H1 (cell line): Measurements from ENCODE around the gene METTL21C. TPM values are rescaled to one million over a fixed set of nuclear protein-coding genes. Genes with fewer than 3 reads are reported as not detected.

Experiments
- CTCF ChIA-PET: fragments of 300-600 bp; sonication (Branson Sonifier 250); formaldehyde crosslinking; loops from one replicate; lab custom pipeline; 2021; ENCODE audit not compliant: partially characterized antibody; lab: Charles Lee
- POLR2A ChIA-PET: fragments of 300-600 bp; sonication (Branson Sonifier 250); formaldehyde crosslinking; loops from one replicate; lab custom pipeline; 2021; ENCODE audit warnings: inconsistent platforms; ENCODE audit not compliant: partially characterized antibody; lab: Charles Lee
- DNase-seq, 2 experiments: peaks; one replicate each; pipeline versions ENCODE4 v3.0.0 to v3.0.0-alpha.2; 2010 to 2022; ENCODE audit warnings: low spot score in 2 of 2, low read depth in 1 of 2, mixed read lengths in 1 of 2
- FAIRE-seq: peaks from 2 replicates; lab custom pipeline; 2011; peaks lifted over from hg19 to GRCh38; lab: Jason Lieb, UNC
- H2AFZ ChIP-seq: 2 replicates; pipeline ENCODE4 v1.8.1; 2012; ENCODE audit warnings: low read length, inconsistent platforms
- H2AK5ac ChIP-seq: 2 replicates; pipeline ENCODE4 v1.6.1; 2013; ENCODE audit warnings: low read depth, low read length
- H2BK120ac ChIP-seq: replicated peaks from 2 replicates; pipeline ENCODE3; 2013; ENCODE audit warnings: low read depth, low read length, inconsistent platforms
- H2BK12ac ChIP-seq: 2 replicates; pipeline ENCODE4 v1.6.1; 2013; ENCODE audit warnings: low read depth, low read length
- H2BK15ac ChIP-seq: 2 replicates; pipeline ENCODE4 v1.6.1; 2013; ENCODE audit warnings: low read length
- H2BK20ac ChIP-seq: 2 replicates; pipeline ENCODE4 v1.6.1; 2013; ENCODE audit warnings: low read length
- H2BK5ac ChIP-seq: 2 replicates; pipeline ENCODE4 v1.6.1; 2013; ENCODE audit warnings: low read depth, low read length
- H3K14ac ChIP-seq: 2 replicates; pipeline ENCODE4 v1.6.1; 2013; ENCODE audit warnings: inconsistent platforms; ENCODE audit not compliant: insufficient read length
- H3K18ac ChIP-seq: 2 replicates; pipeline ENCODE4 v1.6.1; 2013; ENCODE audit warnings: low read length; ENCODE audit errors: extremely low read depth
- H3K23ac ChIP-seq: 2 replicates; pipeline ENCODE4 v1.6.1; 2013; ENCODE audit warnings: inconsistent platforms; ENCODE audit not compliant: insufficient read length
- H3K23me2 ChIP-seq: 2 replicates; pipeline ENCODE4 v1.6.1; 2013; ENCODE audit warnings: low read depth, low read length
- H3K27ac ChIP-seq: 2 replicates; pipeline ENCODE4 v1.6.1; 2011; ENCODE audit warnings: low read depth, low read length, inconsistent platforms
- H3K27me3 ChIP-seq, 4 experiments: replicated peaks in 1 of 4; 1 replicate in 1 of 4; 2 replicates in 3 of 4; pipeline versions ENCODE4 v1.6.1 to v1.8.1; 2011 to 2013; ENCODE audit warnings: low read length in 3 of 4, mild to moderate bottlenecking in 3 of 4, inconsistent platforms in 2 of 4, mixed read lengths in 2 of 4, moderate library complexity in 1 of 4; ENCODE audit not compliant: control insufficient read depth in 3 of 4, insufficient read depth in 3 of 4; ENCODE audit errors: extremely low read depth in 1 of 4
- H3K36me3 ChIP-seq, 4 experiments: 2 replicates each; pipeline versions ENCODE4 v1.6.1 to v1.8.1; 2011 to 2013; ENCODE audit warnings: mild to moderate bottlenecking in 4 of 4, low read length in 3 of 4, moderate library complexity in 2 of 4, control low read depth in 1 of 4, inconsistent platforms in 1 of 4; ENCODE audit not compliant: insufficient read depth in 4 of 4, control insufficient read depth in 2 of 4
- H3K4ac ChIP-seq: replicated peaks from 2 replicates; pipeline ENCODE3; 2013; ENCODE audit warnings: low read length, low read depth, mixed read lengths, inconsistent platforms; ENCODE audit not compliant: insufficient read length
- H3K4me1 ChIP-seq, 4 experiments: replicated peaks in 1 of 4; 1 replicate in 1 of 4; 2 replicates in 3 of 4; pipeline versions ENCODE4 v1.6.1 to v1.8.1; 2011 to 2013; ENCODE audit warnings: low read length in 3 of 4, inconsistent platforms in 2 of 4, mixed read lengths in 1 of 4; ENCODE audit not compliant: insufficient read depth in 4 of 4, control insufficient read depth in 3 of 4
- H3K4me2 ChIP-seq, 2 experiments: 2 replicates each; pipeline versions ENCODE4 v1.6.1 to v1.8.1; 2011 to 2013; ENCODE audit warnings: low read depth in 2 of 2, low read length in 2 of 2, control low read depth in 1 of 2, inconsistent platforms in 1 of 2, mild to moderate bottlenecking in 1 of 2; ENCODE audit not compliant: insufficient read depth in 1 of 2
- H3K4me3 ChIP-seq, 4 experiments: fragments of 200-600, 300-600 bp in 1 of 4; sonication (generic), shearing (Covaris generic), sonication (Bioruptor Twin) in 1 of 4; 2 replicates each; pipeline versions ENCODE4 v1.5.1 to v1.8.1; 2011 to 2016; ENCODE audit warnings: low read length in 4 of 4, low read depth in 3 of 4, control low read depth in 2 of 4, inconsistent platforms in 2 of 4, mild to moderate bottlenecking in 2 of 4, mixed read lengths in 1 of 4, moderate library complexity in 1 of 4; ENCODE audit not compliant: insufficient read depth in 2 of 4; ENCODE audit errors: extremely low read depth in 1 of 4
- H3K56ac ChIP-seq: replicated peaks from 2 replicates; pipeline ENCODE3; 2013; ENCODE audit warnings: low read depth, mild to moderate bottlenecking, mixed read lengths, low read length, inconsistent platforms; ENCODE audit not compliant: insufficient read length
- H3K79me1 ChIP-seq: 2 replicates; pipeline ENCODE4 v1.6.1; 2013; ENCODE audit warnings: low read depth, low read length, control low read depth
- H3K79me2 ChIP-seq, 2 experiments: 2 replicates each; pipeline versions ENCODE4 v1.6.1 to v1.8.1; 2012 to 2013; ENCODE audit warnings: low read length in 2 of 2, mild to moderate bottlenecking in 2 of 2, inconsistent platforms in 1 of 2; ENCODE audit not compliant: insufficient read depth in 2 of 2, control insufficient read depth in 1 of 2
- H3K9ac ChIP-seq, 4 experiments: replicated peaks in 1 of 4; 1 replicate in 1 of 4; 2 replicates in 3 of 4; pipeline versions ENCODE4 v1.6.1 to v1.8.1; 2011 to 2013; ENCODE audit warnings: low read depth in 3 of 4, low read length in 3 of 4, control low read depth in 2 of 4, mild to moderate bottlenecking in 2 of 4, moderate library complexity in 2 of 4, inconsistent platforms in 1 of 4; ENCODE audit errors: extremely low read depth in 1 of 4
- H3K9me3 ChIP-seq, 2 experiments: 2 replicates each; pipeline versions ENCODE4 v1.6.1 to v1.8.1; 2012 to 2013; ENCODE audit warnings: mild to moderate bottlenecking in 2 of 2, moderate library complexity in 2 of 2, control low read depth in 1 of 2, inconsistent platforms in 1 of 2, low read depth in 1 of 2, low read length in 1 of 2, mixed read lengths in 1 of 2; ENCODE audit not compliant: insufficient read depth in 2 of 2
- H4K20me1 ChIP-seq, 2 experiments: replicated peaks in 1 of 2; 2 replicates each; pipeline versions ENCODE3 to v1.8.1; 2011 to 2013; ENCODE audit warnings: inconsistent platforms in 2 of 2, low read length in 2 of 2, mild to moderate bottlenecking in 1 of 2; ENCODE audit not compliant: insufficient read depth in 2 of 2, control insufficient read depth in 1 of 2
- H4K5ac ChIP-seq: 2 replicates; pipeline ENCODE4 v1.6.1; 2013; ENCODE audit warnings: low read length, low read depth, mixed read lengths, inconsistent platforms; ENCODE audit not compliant: insufficient read length
- H4K8ac ChIP-seq: 2 replicates; pipeline ENCODE4 v1.8.0; 2013; ENCODE audit warnings: mild to moderate bottlenecking, moderate library complexity, low read length, inconsistent platforms; ENCODE audit not compliant: insufficient read depth; ENCODE audit errors: extremely low read depth
- H4K91ac ChIP-seq: replicated peaks from 2 replicates; pipeline ENCODE3; 2013; ENCODE audit warnings: low read length, mixed read lengths, inconsistent platforms; ENCODE audit not compliant: insufficient read length
- WGBS, 2 experiments: shearing (Covaris generic) in 1 of 2; methylation state at CpG; one replicate each; pipeline versions ENCODE4 v1.1.6 to v1.1.7; 2013 to 2015; ENCODE audit warnings: low lambda C conversion rate in 2 of 2, mixed read lengths in 2 of 2, inconsistent platforms in 1 of 2, low coverage in 1 of 2, missing lambda C conversion rate in 1 of 2; ENCODE audit not compliant: insufficient replicate concordance in 2 of 2, insufficient coverage in 1 of 2, insufficient read length in 1 of 2; ENCODE audit errors: extremely low coverage in 1 of 2, missing lambda C conversion rate in 1 of 2; 5-methylcytosine and 5-hydroxymethylcytosine counted together
- polyA plus RNA-seq, 7 experiments: library from polyadenylated mRNA; depleted of rRNA in 3 of 7; stranded (reverse) in 5 of 7; unstranded in 2 of 7; fragments of >200 nt in 5 of 7; fragments of 200-250 nt in 2 of 7; gene quantifications; 1 replicate in 5 of 7; 2 replicates in 1 of 7; 4 replicates in 1 of 7; pipeline versions ENCODE4 v1.2.1 to v1.2.3, GENCODE V29; 2011 to 2013; ENCODE audit warnings: missing spikeins in 2 of 7, mixed read lengths in 2 of 7
- total RNA-seq: library from RNA; stranded (reverse); fragmentation: NEBNext Ultra II Directional; extraction: Animal tissue kit (Norgen Biotek cat#: 25700); gene quantifications from 2 replicates; pipeline ENCODE4 v1.2.1, GENCODE V29; 2021

METTL21C gene
- total and polyA plus RNA-seq, 2 of the 8 experiments (the other 6 are each of a cell fraction or from before 2014, with no cell fraction given), result not detected

DNA sequence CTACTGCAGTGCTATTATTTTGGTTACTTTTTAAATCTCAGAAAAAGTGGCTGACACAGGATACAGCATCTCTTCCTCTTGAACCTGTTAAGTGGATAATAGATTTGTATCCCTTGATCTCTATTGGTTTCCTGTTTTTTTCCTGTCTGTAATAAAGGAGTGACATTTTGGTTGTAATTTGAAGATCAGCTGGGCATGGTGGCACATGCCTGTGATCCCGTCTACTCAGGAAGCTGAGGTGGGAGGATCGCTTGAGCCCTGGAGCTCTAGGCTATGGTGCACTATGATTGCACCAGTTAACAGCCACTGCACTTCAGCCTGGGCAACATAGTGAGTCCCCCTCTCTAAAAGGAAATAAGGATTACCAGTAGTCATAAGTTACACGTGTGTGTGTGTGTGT is 46.8 kb downstream of the METTL21C start:
- H3K79me2 ChIP-seq, result no peaks in the 10 kb centered on the region
- H3K4ac ChIP-seq, result no peak overlapping the region
- no peak overlapping the region for H3K56ac ChIP-seq
- no peak overlapping the region for H4K5ac ChIP-seq
- no peak overlapping the region for H3K23ac ChIP-seq
- H2AK5ac ChIP-seq, result no peak overlapping the region
- CTCF ChIA-PET, result no interaction called here
- no peaks in the 10 kb centered on the region for H3K79me1 ChIP-seq
- no peak overlapping the region for H2BK20ac ChIP-seq
- H3K14ac ChIP-seq, result no peak overlapping the region
- POLR2A ChIA-PET, result no interaction called here
- H2BK12ac ChIP-seq, result no peak overlapping the region
- H2BK15ac ChIP-seq, result no peak overlapping the region
- no peak overlapping the region for H2BK5ac ChIP-seq
- H3K27me3 ChIP-seq, result no peaks in the 10 kb centered on the region
- no peaks in the 10 kb centered on the region for H4K20me1 ChIP-seq
- H2BK120ac ChIP-seq, result no peak overlapping the region
- FAIRE-seq (no peak), DNase-seq (no peak)
- H2AFZ ChIP-seq, result no peak overlapping the region
- no peak overlapping the region for H3K9ac ChIP-seq
- no peak overlapping the region for H4K91ac ChIP-seq
- peaks cover 9 to 70% (median 36%) of the 10 kb centered on the region in 4 experiments for H3K36me3 ChIP-seq
- H3K9me3 ChIP-seq, result no peaks in the 10 kb centered on the region
- no peak overlapping the region for H3K4me3 ChIP-seq
- H4K8ac ChIP-seq, result no peak overlapping the region
- H3K18ac ChIP-seq, result no peak overlapping the region
- no peaks in the 10 kb centered on the region for H3K4me1 ChIP-seq
- H3K23me2 ChIP-seq, result no peaks in the 10 kb centered on the region
- no peak overlapping the region for H3K4me2 ChIP-seq
- H3K27ac ChIP-seq, result no peak overlapping the region
- 86% methylated on average over 3 of the region's 3 CpGs; no CpG with 5 or more reads in 1 of the 2 experiments for WGBS, 2 experiments
